Neural cell (in vitro differentiated cells): ENCODE measurements around the gene GPR42. TPM values are rescaled to one million over a fixed set of nuclear protein-coding genes. Genes with fewer than 3 reads are reported as not detected.

Experiments
- H2AFZ ChIP-seq: fragments of 200-600, 300-800 bp; sonication (generic), shearing (Covaris generic); 2 replicates; pipeline ENCODE4 v1.6.0; 2014; ENCODE audit warnings: low read depth, mild to moderate bottlenecking, antibody characterized with exemption, low read length, moderate library complexity
- H3F3A ChIP-seq: fragments of 200-600 bp; shearing (Covaris generic); 2 replicates; pipeline ENCODE4 v1.6.1; 2016; ENCODE audit warnings: mild to moderate bottlenecking, moderate library complexity, mixed read lengths, antibody characterized with exemption, low read length; ENCODE audit not compliant: insufficient read depth, poor library complexity, severe bottlenecking
- H3K27ac ChIP-seq: fragments of 200-600, 300-800 bp; sonication (generic), shearing (Covaris generic); 2 replicates; pipeline ENCODE4 v1.5.1; 2014; ENCODE audit warnings: mild to moderate bottlenecking, low read length, moderate library complexity
- H3K27me3 ChIP-seq: fragments of 300-800, 200-600 bp; sonication (generic), shearing (Covaris generic); 2 replicates; pipeline ENCODE4 v1.6.0; 2014; ENCODE audit warnings: mild to moderate bottlenecking, low read depth, low read length, moderate library complexity; ENCODE audit not compliant: insufficient read depth
- H3K36me3 ChIP-seq: fragments of 300-800, 200-600 bp; sonication (generic), shearing (Covaris generic); 2 replicates; pipeline ENCODE4 v1.5.1; 2014; ENCODE audit warnings: mild to moderate bottlenecking, antibody characterized with exemption, low read length, moderate library complexity; ENCODE audit not compliant: insufficient read depth
- H3K4me2 ChIP-seq: fragments of 300-800, 200-600 bp; sonication (generic), shearing (Covaris generic); 2 replicates; pipeline ENCODE4 v1.6.0; 2014; ENCODE audit warnings: mild to moderate bottlenecking, low read length
- H3K4me3 ChIP-seq: fragments of 300-800, 200-600 bp; sonication (generic), shearing (Covaris generic); 2 replicates; pipeline ENCODE4 v1.5.1; 2014; ENCODE audit warnings: mild to moderate bottlenecking, low read length, moderate library complexity
- H3K79me2 ChIP-seq: fragments of 200-600 bp; shearing (Covaris generic); replicated peaks from 2 replicates; pipeline ENCODE4 v1.6.0; 2014; ENCODE audit warnings: mild to moderate bottlenecking, low read length, moderate library complexity; ENCODE audit not compliant: insufficient read depth
- H3K9ac ChIP-seq: fragments of 300-800, 200-600 bp; sonication (generic), shearing (Covaris generic); 2 replicates; pipeline ENCODE4 v1.6.1; 2016; ENCODE audit warnings: mild to moderate bottlenecking, low read length, mixed read lengths
- H3K9me2 ChIP-seq: fragments of 200-600 bp; shearing (Covaris generic); 2 replicates; pipeline ENCODE4 v1.6.1; 2016; ENCODE audit warnings: mild to moderate bottlenecking, low read length, mixed read lengths; ENCODE audit not compliant: insufficient read depth
- H3K9me3 ChIP-seq: fragments of 200-600, 300-800 bp; sonication (generic), shearing (Covaris generic); 2 replicates; pipeline ENCODE4 v1.6.1; 2016; ENCODE audit warnings: mild to moderate bottlenecking, mixed run types, low read length, moderate library complexity, mixed read lengths
- H4K20me1 ChIP-seq: fragments of 200-600 bp; shearing (Covaris generic); 2 replicates; pipeline ENCODE4 v1.6.1; 2016; ENCODE audit warnings: mild to moderate bottlenecking, mixed run types; ENCODE audit not compliant: insufficient read depth
- CTCF ChIP-seq: fragments of 450-650 bp; IDR thresholded peaks from 2 replicates; pipeline ENCODE4 v1.5.1; 2014; ENCODE audit warnings: antibody characterized with exemption, mild to moderate bottlenecking, moderate library complexity; ENCODE audit not compliant: poor library complexity, severe bottlenecking
- EP300 ChIP-seq: fragments of 450-650 bp; conservative IDR thresholded peaks from 2 replicates; pipeline ENCODE4 v1.6.1; 2014; ENCODE audit warnings: antibody characterized with exemption, mild to moderate bottlenecking, moderate library complexity; ENCODE audit not compliant: poor library complexity, severe bottlenecking
- EZH2 ChIP-seq: fragments of 200-600, 300-800 bp; shearing (Covaris generic), sonication (generic); IDR thresholded peaks from 2 replicates; pipeline ENCODE4 v1.6.1; 2014; ENCODE audit warnings: antibody characterized with exemption, low read length, borderline replicate concordance, mild to moderate bottlenecking; ENCODE audit not compliant: insufficient read depth, poor library complexity, severe bottlenecking
- MXI1 ChIP-seq: fragments of 450-650 bp; conservative IDR thresholded peaks from 2 replicates; pipeline ENCODE4 v1.6.1; 2014; ENCODE audit warnings: antibody characterized with exemption, mild to moderate bottlenecking; ENCODE audit not compliant: poor library complexity, severe bottlenecking
- POLR2AphosphoS5 ChIP-seq: IDR thresholded peaks from 2 replicates; pipeline ENCODE4 v1.6.1; 2012
- RAD21 ChIP-seq: fragments of 450-650 bp; conservative IDR thresholded peaks from 2 replicates; pipeline ENCODE4 v1.6.1; 2014; ENCODE audit warnings: antibody characterized with exemption, mild to moderate bottlenecking, moderate library complexity
- REST ChIP-seq: IDR thresholded peaks from 2 replicates; pipeline ENCODE4 v1.6.1; 2012; ENCODE audit warnings: borderline replicate concordance
- SMC3 ChIP-seq: fragments of 450-650 bp; conservative IDR thresholded peaks from 2 replicates; pipeline ENCODE4 v1.6.1; 2014; ENCODE audit warnings: antibody characterized with exemption, mild to moderate bottlenecking, moderate library complexity; ENCODE audit not compliant: poor library complexity
- TAF1 ChIP-seq: IDR thresholded peaks from 2 replicates; pipeline ENCODE4 v1.6.1; 2012; ENCODE audit warnings: low read depth
- polyA plus RNA-seq: library from polyadenylated mRNA; depleted of rRNA; stranded (reverse); fragments of >200 nt; gene quantifications from 2 replicates; pipeline ENCODE4 v1.2.3, GENCODE V29; 2014

GPR42 gene
- polyA plus RNA-seq, 1 donor from 2014 or later = not detected

GRCh38 chr19:35322014-35322413, 48.9 kb upstream of the GPR42 start:
- Histone ChIP-seq H3K79me2 (no peaks in the 10 kb centered on the region), H3F3A (no peaks in the 10 kb centered on the region), H3K27ac (no peak overlapping the region), H4K20me1 (no peaks in the 10 kb centered on the region), H3K4me3 (no peak overlapping the region), H2AFZ (no peak overlapping the region), H3K27me3 (no peaks in the 10 kb centered on the region), H3K4me2 (no peak overlapping the region), H3K9me2 (no peaks in the 10 kb centered on the region), H3K9me3 (no peaks in the 10 kb centered on the region), H3K36me3 (no peaks in the 10 kb centered on the region), H3K9ac (no peak overlapping the region)
- TF ChIP-seq EP300 (no peak), CTCF (no peak)

GRCh38 chr19:35327642-35328041, 43.2 kb upstream of the GPR42 start:
- H3K27ac ChIP-seq = no peak overlapping the region
- no peak overlapping the region for H3K4me3 ChIP-seq
- TF ChIP-seq CTCF (no peak), EZH2 (no peak), RAD21 (no peak), MXI1 (no peak), TAF1 (no peak), REST (no peak), SMC3 (no peak), POLR2AphosphoS5 (no peak), EP300 (no peak)

More at GRCh38 chr19:35327642-35328041, 43.2 kb upstream of the GPR42 start:
- H2AFZ ChIP-seq = no peak overlapping the region
- no peak overlapping the region for H3K4me2 ChIP-seq
- H3K9me3 ChIP-seq = no peaks in the 10 kb centered on the region
- H3K9me2 ChIP-seq = no peaks in the 10 kb centered on the region
- no peak overlapping the region for H3K9ac ChIP-seq
- H3F3A ChIP-seq = no peaks in the 10 kb centered on the region
- H3K79me2 ChIP-seq = no peaks in the 10 kb centered on the region
- no peaks in the 10 kb centered on the region for H3K27me3 ChIP-seq
- H3K36me3 ChIP-seq = no peaks in the 10 kb centered on the region
- no peaks in the 10 kb centered on the region for H4K20me1 ChIP-seq
